GM21367 (cell line): ENCODE results near the gene ZNF546.

ENCODE experiments used
- ATAC-seq: cut with Tn5 transposase; IDR thresholded peaks from one replicate; pipeline ENCODE4 v1.9.1; 2021; ENCODE audit not compliant: unreplicated experiment

The ZNF546 gene

DNA sequence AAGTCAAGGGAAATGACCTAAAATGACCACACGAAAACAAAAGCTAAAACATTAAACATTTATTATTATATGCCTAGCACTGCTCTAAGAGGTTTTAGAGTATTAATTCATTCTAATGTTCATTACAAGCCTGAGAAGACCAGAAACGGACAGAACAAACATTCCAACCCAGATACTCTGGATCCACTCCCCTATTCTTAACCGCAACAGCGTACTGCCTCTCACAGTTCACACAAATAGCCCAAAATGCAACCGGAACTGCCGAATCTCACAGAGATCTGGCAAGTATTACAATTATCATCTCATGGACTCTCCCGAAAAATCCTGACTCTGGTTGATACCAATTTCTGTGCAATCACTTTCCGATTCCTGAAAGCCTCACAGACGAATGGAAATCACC is 57.8 kb downstream of the ZNF546 start:
- no peak for ATAC-seq

DNA sequence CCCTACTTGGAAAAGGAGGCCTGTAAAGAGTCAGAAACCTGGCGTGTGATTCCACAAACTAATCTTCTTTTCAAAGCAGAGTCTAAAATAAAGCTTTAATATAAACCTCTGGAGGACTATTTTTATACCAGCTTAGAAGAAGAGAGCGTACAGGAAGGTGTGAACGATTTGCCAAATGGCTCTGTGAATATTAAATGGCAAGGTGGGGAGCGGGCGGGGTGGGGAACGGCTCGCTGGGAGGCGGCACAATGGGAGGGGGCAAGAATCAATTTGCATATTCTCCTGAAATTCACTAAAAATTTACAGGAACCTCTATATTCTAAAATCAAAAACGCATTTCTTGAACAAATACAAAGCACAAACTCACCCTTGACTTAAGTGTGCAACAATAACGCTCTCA is 58.2 kb downstream of the ZNF546 start:
- ATAC-seq, result no peak

DNA sequence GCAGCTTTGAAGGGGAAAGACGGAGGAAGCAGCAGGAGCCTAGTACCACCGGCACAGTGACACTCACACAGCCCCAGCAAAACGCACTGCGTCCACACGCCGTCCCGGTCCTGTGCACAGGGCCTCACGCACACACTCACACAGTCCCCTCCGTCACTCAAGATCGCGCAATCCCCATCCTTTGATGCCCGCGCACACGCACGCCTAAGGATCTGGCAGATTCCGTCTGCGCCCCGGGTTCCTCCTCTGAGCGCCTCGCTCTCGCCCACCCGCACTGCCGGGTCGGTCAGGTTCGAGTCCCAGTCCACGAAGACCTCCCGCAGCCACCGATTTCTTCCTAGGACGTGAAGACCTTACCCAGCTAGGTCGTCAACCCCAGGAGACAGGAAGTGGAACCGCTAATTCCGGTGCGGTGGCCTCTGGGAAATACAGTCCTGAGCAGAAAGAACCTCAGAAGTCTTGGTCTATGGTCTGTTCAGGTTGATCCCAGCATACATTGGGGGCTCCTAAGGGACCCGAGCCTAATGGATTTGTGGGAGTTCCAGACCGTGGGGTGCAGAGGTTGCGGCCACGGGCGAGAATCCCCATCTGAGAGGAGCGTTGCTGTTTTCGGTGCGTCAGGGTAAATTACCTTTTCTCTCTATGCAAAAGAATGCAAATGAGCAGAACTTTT is 59.1 kb downstream of the ZNF546 start, which contains the start of gene ZNF780B:
Gene ZNF780B (minus strand): TSS at position 400 of the 673 bp plus-strand sequence. CDS start 5,899 bp downstream, outside the sequence.
- peak; percentile 81 for ATAC-seq

DNA sequence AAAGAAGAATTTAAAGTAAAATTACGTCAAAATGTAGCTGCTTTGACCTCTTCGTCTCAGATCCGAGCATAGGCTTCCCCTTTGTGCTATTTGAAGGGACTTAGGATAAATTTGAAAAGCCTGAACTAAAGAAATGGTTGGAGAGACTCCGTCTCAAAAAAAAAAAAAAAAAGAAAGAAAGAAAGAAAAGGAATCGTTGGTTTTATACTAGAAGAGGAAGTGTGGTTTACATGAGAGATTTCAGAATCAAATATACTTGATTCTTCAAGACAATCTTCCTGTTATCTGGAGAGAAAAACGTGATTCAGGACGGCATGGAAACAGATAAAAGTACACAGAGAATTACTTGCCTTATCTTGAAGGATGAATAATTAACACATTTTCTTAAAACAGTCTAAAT is 59.6 kb downstream of the ZNF546 start:
- no peak for ATAC-seq

DNA sequence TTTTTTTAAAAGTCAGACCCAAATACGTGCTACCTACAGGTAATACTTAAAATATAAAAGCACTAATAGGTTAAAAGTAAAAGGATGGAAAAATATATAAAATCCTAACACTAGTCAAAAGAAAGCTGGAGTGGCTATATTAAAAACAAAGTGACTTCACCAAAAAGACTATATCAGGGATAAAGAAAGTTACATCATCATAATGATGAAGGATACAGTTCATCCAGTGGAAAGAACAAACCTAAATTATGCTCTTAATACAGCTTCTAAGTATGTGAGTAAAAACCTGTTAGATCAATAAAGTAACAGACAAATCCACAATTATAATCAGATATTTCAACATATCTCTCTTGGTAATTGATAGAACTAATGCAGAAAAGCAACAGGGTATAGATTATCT is 60.3 kb downstream of the ZNF546 start:
- ATAC-seq, result no peak

DNA sequence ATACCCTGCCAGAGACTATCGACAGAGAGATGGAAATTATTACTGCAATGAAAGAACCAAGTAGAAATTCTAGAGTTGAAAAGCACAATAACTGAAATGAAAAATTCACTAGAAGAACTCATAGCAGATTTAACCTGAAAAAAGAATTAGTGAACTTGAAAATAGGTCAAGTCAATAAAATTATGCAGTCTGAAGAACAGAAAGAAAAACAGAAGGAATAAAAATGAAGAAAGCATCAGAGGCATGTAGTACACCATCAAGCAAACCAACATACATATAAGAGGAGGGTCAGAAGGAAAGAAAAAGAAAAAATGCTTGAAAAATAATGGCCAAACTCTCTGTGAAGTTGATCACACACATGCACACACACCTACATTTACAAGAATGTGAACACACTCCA is 62.8 kb downstream of the ZNF546 start:
- no peak for ATAC-seq

DNA sequence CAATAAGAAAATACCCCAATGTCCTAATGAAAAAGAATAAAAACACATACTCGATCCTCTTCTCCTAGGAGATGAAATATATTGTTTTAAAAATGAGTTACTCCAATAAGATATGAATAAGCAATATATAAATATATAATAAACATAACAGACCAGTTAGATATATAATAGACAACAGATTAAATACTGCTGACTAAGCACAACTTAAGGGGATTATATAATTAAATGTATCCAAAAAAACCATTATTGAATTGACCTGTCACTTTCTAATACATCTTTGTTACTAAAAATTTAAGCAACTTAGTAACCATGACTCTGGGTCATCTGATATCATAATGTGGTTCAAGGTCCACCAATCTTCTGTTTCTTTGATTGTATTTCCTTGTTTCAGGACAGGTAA is 73.2 kb downstream of the ZNF546 start:
- ATAC-seq, result no peak
